NCI-H524 (cell line): ENCODE measurements around the gene LRRK1.

Source experiments
- DNase-seq, 2 experiments: peaks; one replicate each; lab custom pipeline; 2025; lab: John Stamatoyannopoulos, UW

The LRRK1 gene

GRCh38 chr15:101022876-101023275 is 103.7 kb downstream of the LRRK1 start:
- no peak for DNase-seq

- DNase-seq = no peak
These were observed 104.4 kb downstream of the LRRK1 start for GRCh38 chr15:101023501-101024072.

- DNase-seq = no peak
These were observed 105.0 kb downstream of the LRRK1 start for GRCh38 chr15:101024073-101024695.

GRCh38 chr15:101024706-101025500 is 105.7 kb downstream of the LRRK1 start:
- no peak for DNase-seq

GRCh38 chr15:101025501-101025885 is 106.3 kb downstream of the LRRK1 start:
- no peak for DNase-seq

GRCh38 chr15:101025896-101026631 is 106.9 kb downstream of the LRRK1 start:
- no peak for DNase-seq

- no peak for DNase-seq
These were observed 107.6 kb downstream of the LRRK1 start for GRCh38 chr15:101026656-101027272.

GRCh38 chr15:101027273-101027901 is 108.2 kb downstream of the LRRK1 start:
- peak in 1 of 2 experiments; percentile 45 for DNase-seq

- no peak for DNase-seq
These were observed 108.8 kb downstream of the LRRK1 start for GRCh38 chr15:101027920-101028319.

- no peak for DNase-seq
These were observed 109.2 kb downstream of the LRRK1 start for GRCh38 chr15:101028321-101028720.

- DNase-seq = no peak
These were observed 109.7 kb downstream of the LRRK1 start for GRCh38 chr15:101028772-101029438.

GRCh38 chr15:101029971-101030661 is 111.0 kb downstream of the LRRK1 start:
- DNase-seq = no peak

GRCh38 chr15:101031213-101031612 is 112.1 kb downstream of the LRRK1 start:
- no peak for DNase-seq

- no peak for DNase-seq
These were observed 114.6 kb downstream of the LRRK1 start for GRCh38 chr15:101033801-101034200.

- DNase-seq = no peak
These were observed 116.5 kb downstream of the LRRK1 start for GRCh38 chr15:101035611-101036010.

- DNase-seq = no peak
These were observed 117.0 kb downstream of the LRRK1 start for GRCh38 chr15:101036189-101036588.

- DNase-seq = no peak
These were observed 118.1 kb downstream of the LRRK1 start for GRCh38 chr15:101037090-101037830.

- no peak for DNase-seq
These were observed 119.3 kb downstream of the LRRK1 start for GRCh38 chr15:101038327-101039003.

GRCh38 chr15:101039461-101039860 is 120.3 kb downstream of the LRRK1 start:
- no peak for DNase-seq
